ENCODE data around the gene KCNH1.
A peak's percentile ranks its signal among the peaks of the same experiment; 100 is the strongest.

The KCNH1 gene

GRCh38 chr1:211132721-211133392 is 1.1 kb downstream of the KCNH1 start:
- Histone ChIP-seq H3K27me3 (ENCODE audit: control insufficient read depth, insufficient read depth, low read length) (peaks cover 6% of the 10 kb centered on the region), H3K36me3 (ENCODE audit: control insufficient read depth, insufficient read depth, low read length) (no peaks in the 10 kb centered on the region), H3K9ac (ENCODE audit: low read length) (no peak overlapping the region), H3K4me3 (ENCODE audit: low read length) (peak overlapping the region; percentile 58), H3K4me1 (ENCODE audit: control insufficient read depth, insufficient read depth, low read length) (no peaks in the 10 kb centered on the region), H3K27ac (ENCODE audit: low read depth, low read length) (no peak overlapping the region)

GRCh38 chr1:211129776-211130175 is 4.2 kb downstream of the KCNH1 start:
- H3K36me3 ChIP-seq (ENCODE audit: control insufficient read depth, insufficient read depth, low read length): no peaks in the 10 kb centered on the region
- no peak overlapping the region for H3K9ac ChIP-seq (ENCODE audit: low read length)

GRCh38 chr1:211127166-211127565 is 6.8 kb downstream of the KCNH1 start:
- no peak overlapping the region for H3K27ac ChIP-seq (ENCODE audit: low read depth, low read length)
- no peaks in the 10 kb centered on the region for H3K36me3 ChIP-seq (ENCODE audit: control insufficient read depth, insufficient read depth, low read length)
- H3K4me3 ChIP-seq (ENCODE audit: low read length): no peak overlapping the region
- H3K4me1 ChIP-seq (ENCODE audit: control insufficient read depth, insufficient read depth, low read length): no peaks in the 10 kb centered on the region
- H3K9ac ChIP-seq (ENCODE audit: low read length): no peak overlapping the region
- no peaks in the 10 kb centered on the region for H3K27me3 ChIP-seq (ENCODE audit: control insufficient read depth, insufficient read depth, low read length)

More at GRCh38 chr1:211129776-211130175, 4.2 kb downstream of the KCNH1 start:
- Histone ChIP-seq H3K4me3 (ENCODE audit: low read length) (no peak overlapping the region), H3K27ac (ENCODE audit: low read depth, low read length) (no peak overlapping the region), H3K27me3 (ENCODE audit: control insufficient read depth, insufficient read depth, low read length) (peaks cover 6% of the 10 kb centered on the region), H3K4me1 (ENCODE audit: control insufficient read depth, insufficient read depth, low read length) (no peaks in the 10 kb centered on the region)

- no peak overlapping the region for H3K27ac ChIP-seq (ENCODE audit: low read depth, low read length)
- H3K27me3 ChIP-seq (ENCODE audit: control insufficient read depth, insufficient read depth, low read length): no peaks in the 10 kb centered on the region
- H3K9ac ChIP-seq (ENCODE audit: low read length): no peak overlapping the region
- no peaks in the 10 kb centered on the region for H3K4me1 ChIP-seq (ENCODE audit: control insufficient read depth, insufficient read depth, low read length)
- H3K36me3 ChIP-seq (ENCODE audit: control insufficient read depth, insufficient read depth, low read length): no peaks in the 10 kb centered on the region
- no peak overlapping the region for H3K4me3 ChIP-seq (ENCODE audit: low read length)
These were observed 7.3 kb downstream of the KCNH1 start for GRCh38 chr1:211126622-211127021.

GRCh38 chr1:211118407-211119102 is 15.4 kb downstream of the KCNH1 start:
- Histone ChIP-seq H3K36me3 (ENCODE audit: control insufficient read depth, insufficient read depth, low read length) (no peaks in the 10 kb centered on the region), H3K4me1 (ENCODE audit: control insufficient read depth, insufficient read depth, low read length) (no peaks in the 10 kb centered on the region), H3K9ac (ENCODE audit: low read length) (no peak overlapping the region), H3K4me3 (ENCODE audit: low read length) (no peak overlapping the region), H3K27me3 (ENCODE audit: control insufficient read depth, insufficient read depth, low read length) (no peaks in the 10 kb centered on the region), H3K27ac (ENCODE audit: low read depth, low read length) (no peak overlapping the region)

- Histone ChIP-seq H3K36me3 (ENCODE audit: control insufficient read depth, insufficient read depth, low read length) (no peaks in the 10 kb centered on the region), H3K4me1 (ENCODE audit: control insufficient read depth, insufficient read depth, low read length) (no peaks in the 10 kb centered on the region), H3K27ac (ENCODE audit: low read depth, low read length) (no peak overlapping the region), H3K27me3 (ENCODE audit: control insufficient read depth, insufficient read depth, low read length) (no peaks in the 10 kb centered on the region), H3K4me3 (ENCODE audit: low read length) (no peak overlapping the region), H3K9ac (ENCODE audit: low read length) (no peak overlapping the region)
These were observed 19.5 kb downstream of the KCNH1 start for GRCh38 chr1:211114446-211114845.

- no peak overlapping the region for H3K27ac ChIP-seq (ENCODE audit: low read depth, low read length)
- H3K4me3 ChIP-seq (ENCODE audit: low read length): no peak overlapping the region
- no peaks in the 10 kb centered on the region for H3K4me1 ChIP-seq (ENCODE audit: control insufficient read depth, insufficient read depth, low read length)
- no peaks in the 10 kb centered on the region for H3K36me3 ChIP-seq (ENCODE audit: control insufficient read depth, insufficient read depth, low read length)
- H3K9ac ChIP-seq (ENCODE audit: low read length): no peak overlapping the region
- no peaks in the 10 kb centered on the region for H3K27me3 ChIP-seq (ENCODE audit: control insufficient read depth, insufficient read depth, low read length)
These were observed 20.4 kb downstream of the KCNH1 start for GRCh38 chr1:211113566-211113965.

- no peak overlapping the region for H3K27ac ChIP-seq (ENCODE audit: low read depth, low read length)
- no peak overlapping the region for H3K4me3 ChIP-seq (ENCODE audit: low read length)
- H3K9ac ChIP-seq (ENCODE audit: low read length): no peak overlapping the region
- no peaks in the 10 kb centered on the region for H3K36me3 ChIP-seq (ENCODE audit: control insufficient read depth, insufficient read depth, low read length)
- no peaks in the 10 kb centered on the region for H3K27me3 ChIP-seq (ENCODE audit: control insufficient read depth, insufficient read depth, low read length)
- no peaks in the 10 kb centered on the region for H3K4me1 ChIP-seq (ENCODE audit: control insufficient read depth, insufficient read depth, low read length)
These were observed 22.6 kb downstream of the KCNH1 start for GRCh38 chr1:211111351-211111750.

- Histone ChIP-seq H3K9ac (ENCODE audit: low read length) (no peak overlapping the region), H3K4me1 (ENCODE audit: control insufficient read depth, insufficient read depth, low read length) (no peaks in the 10 kb centered on the region), H3K4me3 (ENCODE audit: low read length) (no peak overlapping the region), H3K27ac (ENCODE audit: low read depth, low read length) (no peak overlapping the region), H3K36me3 (ENCODE audit: control insufficient read depth, insufficient read depth, low read length) (no peaks in the 10 kb centered on the region), H3K27me3 (ENCODE audit: control insufficient read depth, insufficient read depth, low read length) (no peaks in the 10 kb centered on the region)
These were observed 32.5 kb downstream of the KCNH1 start for GRCh38 chr1:211101481-211101880.

- Histone ChIP-seq H3K36me3 (ENCODE audit: control insufficient read depth, insufficient read depth, low read length) (no peaks in the 10 kb centered on the region), H3K4me3 (ENCODE audit: low read length) (no peak overlapping the region), H3K4me1 (ENCODE audit: control insufficient read depth, insufficient read depth, low read length) (no peaks in the 10 kb centered on the region), H3K27me3 (ENCODE audit: control insufficient read depth, insufficient read depth, low read length) (no peaks in the 10 kb centered on the region), H3K9ac (ENCODE audit: low read length) (no peak overlapping the region), H3K27ac (ENCODE audit: low read depth, low read length) (no peak overlapping the region)
These were observed 34.6 kb downstream of the KCNH1 start for GRCh38 chr1:211099393-211099792.

- Histone ChIP-seq H3K36me3 (ENCODE audit: control insufficient read depth, insufficient read depth, low read length) (no peaks in the 10 kb centered on the region), H3K27me3 (ENCODE audit: control insufficient read depth, insufficient read depth, low read length) (no peaks in the 10 kb centered on the region), H3K9ac (ENCODE audit: low read length) (no peak overlapping the region), H3K4me1 (ENCODE audit: control insufficient read depth, insufficient read depth, low read length) (no peaks in the 10 kb centered on the region), H3K4me3 (ENCODE audit: low read length) (no peak overlapping the region), H3K27ac (ENCODE audit: low read depth, low read length) (no peak overlapping the region)
These were observed 38.6 kb downstream of the KCNH1 start for GRCh38 chr1:211095381-211095780.

GRCh38 chr1:211092955-211093354 is 41.0 kb downstream of the KCNH1 start:
- H3K4me1 ChIP-seq (ENCODE audit: control insufficient read depth, insufficient read depth, low read length): no peaks in the 10 kb centered on the region
- no peak overlapping the region for H3K4me3 ChIP-seq (ENCODE audit: low read length)
- H3K36me3 ChIP-seq (ENCODE audit: control insufficient read depth, insufficient read depth, low read length): no peaks in the 10 kb centered on the region
- H3K27ac ChIP-seq (ENCODE audit: low read depth, low read length): no peak overlapping the region
- H3K9ac ChIP-seq (ENCODE audit: low read length): no peak overlapping the region
- H3K27me3 ChIP-seq (ENCODE audit: control insufficient read depth, insufficient read depth, low read length): no peaks in the 10 kb centered on the region

GRCh38 chr1:211091867-211092266 is 42.1 kb downstream of the KCNH1 start:
- H3K4me1 ChIP-seq (ENCODE audit: control insufficient read depth, insufficient read depth, low read length): no peaks in the 10 kb centered on the region
- H3K4me3 ChIP-seq (ENCODE audit: low read length): no peak overlapping the region
- no peaks in the 10 kb centered on the region for H3K27me3 ChIP-seq (ENCODE audit: control insufficient read depth, insufficient read depth, low read length)
- no peak overlapping the region for H3K27ac ChIP-seq (ENCODE audit: low read depth, low read length)
- no peaks in the 10 kb centered on the region for H3K36me3 ChIP-seq (ENCODE audit: control insufficient read depth, insufficient read depth, low read length)
- no peak overlapping the region for H3K9ac ChIP-seq (ENCODE audit: low read length)
